ENCODE results near the gene ARHGEF26.

Gene ARHGEF26

DNA sequence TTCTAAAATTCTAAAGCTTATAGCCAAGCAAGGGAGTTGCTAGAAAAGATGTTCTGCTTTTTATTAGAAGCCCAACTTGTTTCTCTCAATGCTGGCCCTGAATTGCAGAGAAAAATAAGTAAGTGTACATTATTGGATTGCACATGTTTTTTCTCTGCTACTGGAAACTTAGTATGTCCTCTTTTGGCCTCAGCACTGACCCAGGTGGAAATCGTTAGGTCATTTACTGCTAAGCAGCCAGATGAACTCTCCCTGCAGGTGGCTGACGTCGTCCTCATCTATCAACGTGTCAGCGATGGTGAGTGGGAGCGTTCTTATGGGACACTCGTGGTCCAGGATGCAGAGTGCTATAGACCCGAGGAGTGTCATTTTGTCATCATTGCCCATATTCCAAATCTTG is 133.3 kb downstream of the ARHGEF26 start:
- DNase-seq (ENCODE audit: low spot score), result no peak

GRCh38 chr3:154273381-154273780 is 152.2 kb downstream of the ARHGEF26 start:
- no peak for DNase-seq (ENCODE audit: low spot score)

DNA sequence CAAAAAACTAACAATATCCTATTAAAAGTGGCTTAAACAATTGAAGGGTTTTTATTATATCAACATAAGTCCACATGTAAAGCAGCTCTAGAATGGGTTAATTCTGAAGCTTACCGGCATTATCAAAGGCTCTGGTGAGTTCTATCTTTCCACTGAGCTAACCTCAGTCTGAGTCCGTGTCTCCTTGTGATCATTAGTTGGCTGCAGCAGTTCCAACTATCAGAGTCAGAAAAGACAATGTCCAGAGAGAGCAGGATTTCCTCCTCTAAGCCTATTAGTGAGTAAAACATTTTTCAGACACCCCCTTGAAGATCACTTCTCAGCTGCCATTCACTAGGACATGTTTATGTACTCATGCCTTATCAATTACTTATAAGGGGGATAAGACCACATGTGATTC is 153.2 kb downstream of the ARHGEF26 start:
- no peak for DNase-seq (ENCODE audit: low spot score)

DNA sequence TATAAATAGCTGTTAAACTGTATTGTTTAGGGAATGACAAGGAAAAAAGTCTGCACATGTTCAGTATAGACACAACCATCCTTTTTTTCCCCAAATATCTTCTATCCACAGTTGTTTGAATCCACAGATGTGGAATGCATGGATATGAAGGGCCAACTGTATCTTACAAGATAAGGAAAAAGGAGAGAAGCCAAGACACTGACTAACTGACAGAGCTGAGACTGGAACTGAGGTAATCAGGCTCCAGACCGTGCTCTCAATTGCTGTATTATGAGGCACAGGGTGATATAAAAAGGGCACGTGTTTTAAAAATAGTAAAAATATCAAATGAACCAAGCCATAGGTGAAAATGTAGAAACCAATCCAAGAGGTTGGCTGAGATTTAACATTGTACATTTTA is 154.1 kb downstream of the ARHGEF26 start:
- no peak for DNase-seq (ENCODE audit: low spot score)

- DNase-seq (ENCODE audit: low spot score), result no peak
Observed at GRCh38 chr3:154275965-154276364, 154.8 kb downstream of the ARHGEF26 start.

- no peak for DNase-seq (ENCODE audit: low spot score)
Observed at GRCh38 chr3:154280161-154280560, 159.0 kb downstream of the ARHGEF26 start.

- no peak for DNase-seq (ENCODE audit: low spot score)
Observed at GRCh38 chr3:154285221-154285620, 164.0 kb downstream of the ARHGEF26 start.

- no peak for DNase-seq (ENCODE audit: low spot score)
Observed at GRCh38 chr3:154290187-154290586, 169.0 kb downstream of the ARHGEF26 start.

- no peak for DNase-seq (ENCODE audit: low spot score)
Observed at GRCh38 chr3:154294016-154294415, 172.8 kb downstream of the ARHGEF26 start.

DNA sequence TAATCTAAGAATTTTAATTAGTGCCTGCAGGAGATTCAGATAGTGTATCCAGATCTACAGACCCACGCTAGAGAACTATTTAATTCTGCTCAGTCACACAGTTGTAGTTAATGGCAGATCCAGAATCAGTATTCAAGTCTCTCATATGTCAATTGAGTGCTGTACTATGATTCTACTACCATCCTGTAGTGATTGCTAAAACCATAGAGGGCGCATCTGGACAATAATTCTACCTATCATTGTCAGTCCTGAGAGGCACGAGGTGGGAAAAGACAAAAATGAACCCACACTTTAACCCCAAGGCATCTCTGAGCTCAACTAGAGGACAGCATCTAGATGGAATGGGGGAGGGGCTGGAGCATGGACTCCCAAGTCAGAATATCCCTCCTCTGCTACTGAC is 180.4 kb downstream of the ARHGEF26 start:
- no peak for DNase-seq (ENCODE audit: low spot score)

GRCh38 chr3:154304116-154304786 is 183.1 kb downstream of the ARHGEF26 start:
- peak; percentile 27 for DNase-seq (ENCODE audit: low spot score)

GRCh38 chr3:154304936-154305335 is 183.7 kb downstream of the ARHGEF26 start:
- DNase-seq (ENCODE audit: low spot score), result no peak

DNA sequence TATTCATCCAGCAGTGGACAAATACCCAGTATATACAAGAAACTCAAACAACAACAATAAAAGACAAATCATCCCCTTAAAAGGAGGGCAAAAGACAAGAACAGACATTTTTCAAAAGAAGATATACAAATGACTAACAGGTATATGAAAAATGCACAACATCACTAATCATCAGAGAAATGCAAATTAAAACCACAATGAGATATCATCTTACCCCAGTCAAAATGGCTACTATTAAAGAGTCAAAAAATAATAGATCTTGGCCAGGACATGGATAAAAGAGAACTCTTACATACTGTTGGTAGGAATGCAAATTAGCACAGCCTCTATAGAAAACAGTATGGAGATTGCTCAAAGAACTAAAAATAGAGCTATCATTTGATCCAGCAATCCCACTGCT is 186.2 kb downstream of the ARHGEF26 start:
- DNase-seq (ENCODE audit: low spot score), result no peak
